Measurements from ENCODE around the gene CDK19.

Gene CDK19

GRCh38 chr6:110645685-110646418 is 169.4 kb downstream of the CDK19 start:
- no peak overlapping the region for H3K4me3 ChIP-seq (ENCODE audit: control insufficient read depth, low read depth, low read length)
- no peak for DNase-seq (ENCODE audit: low read depth)

GRCh38 chr6:110643175-110643574 is 172.1 kb downstream of the CDK19 start:
- TF ChIP-seq CTCF (IDR thresholded peaks at IDR 0.05; ENCODE audit: control insufficient read depth, insufficient read depth, low read depth, low read length, missing control alignments): no peak
- no peak for DNase-seq (ENCODE audit: low read depth)
- no peak overlapping the region for H3K4me3 ChIP-seq (ENCODE audit: control insufficient read depth, low read depth, low read length)

More at GRCh38 chr6:110645685-110646418, 169.4 kb downstream of the CDK19 start:
- TF ChIP-seq CTCF (IDR thresholded peaks at IDR 0.05; ENCODE audit: control insufficient read depth, insufficient read depth, low read depth, low read length, missing control alignments): no peak

GRCh38 chr6:110642711-110643110 is 172.6 kb downstream of the CDK19 start:
- DNase-seq (ENCODE audit: low read depth): no peak
- H3K4me3 ChIP-seq (ENCODE audit: control insufficient read depth, low read depth, low read length): no peak overlapping the region
- no peak for TF ChIP-seq CTCF (IDR thresholded peaks at IDR 0.05; ENCODE audit: control insufficient read depth, insufficient read depth, low read depth, low read length, missing control alignments)

- no peak for DNase-seq (ENCODE audit: low read depth)
- no peak for TF ChIP-seq CTCF (IDR thresholded peaks at IDR 0.05; ENCODE audit: control insufficient read depth, insufficient read depth, low read depth, low read length, missing control alignments)
- no peak overlapping the region for H3K4me3 ChIP-seq (ENCODE audit: control insufficient read depth, low read depth, low read length)
Measured at GRCh38 chr6:110636781-110637180, 178.5 kb downstream of the CDK19 start.

- TF ChIP-seq CTCF (IDR thresholded peaks at IDR 0.05; ENCODE audit: control insufficient read depth, insufficient read depth, low read depth, low read length, missing control alignments): no peak
- DNase-seq (ENCODE audit: low read depth): no peak
- H3K4me3 ChIP-seq (ENCODE audit: control insufficient read depth, low read depth, low read length): no peak overlapping the region
Measured at GRCh38 chr6:110635096-110635495, 180.2 kb downstream of the CDK19 start.

GRCh38 chr6:110633731-110634213 is 181.5 kb downstream of the CDK19 start:
- DNase-seq (ENCODE audit: low read depth): no peak
- no peak overlapping the region for H3K4me3 ChIP-seq (ENCODE audit: control insufficient read depth, low read depth, low read length)
- no peak for TF ChIP-seq CTCF (IDR thresholded peaks at IDR 0.05; ENCODE audit: control insufficient read depth, insufficient read depth, low read depth, low read length, missing control alignments)
